Right lobe of liver (tissue), 4 donors: ENCODE measurements around the gene SPI1.

ENCODE experiments used
- CTCF ChIP-seq, 4 donors: fragments of 200-600 bp in 3 of 4; fragments of 450-650 bp in 1 of 4; IDR thresholded peaks; one replicate each; pipeline versions ENCODE4 v1.5.1 to v1.8.0; 2016 to 2022; ENCODE audit warnings: antibody characterized with exemption in 4 of 4, mild to moderate bottlenecking in 2 of 4
- POLR2A ChIP-seq: fragments of 450-650 bp; IDR thresholded peaks from one replicate; pipeline ENCODE4 v1.6.1; 2017; ENCODE audit warnings: antibody characterized with exemption, mild to moderate bottlenecking
- donor health status: DM: no; HTN: no; CAD: no.
- donor health status: DM: no; HTN: no; CAD: no.
- donor health status: DM: no; HTN: yes; CAD: no.

- no peak for TF ChIP-seq CTCF (IDR thresholded peaks at IDR 0.05)
- TF ChIP-seq POLR2A = no peak
Observed at GRCh38 chr11:47408598-47409439, 30.5 kb upstream of the SPI1 start.
